Brain microvascular endothelial cell (primary cell): ENCODE measurements around the gene PLPPR3.

Experiments used
- DNase-seq: peaks from one replicate; pipeline ENCODE4 v3.0.0-alpha.2; 2020
- H3K27ac ChIP-seq: fragments of 250-450 bp; sonication (Bioruptor Pico); 2 replicates; pipeline ENCODE4 v1.5.1; 2020; ENCODE audit warnings: mild to moderate bottlenecking, moderate library complexity
- H3K27me3 ChIP-seq: fragments of 250-450 bp; sonication (Bioruptor Pico); replicated peaks from 2 replicates; pipeline ENCODE4 v1.5.1; 2020; ENCODE audit warnings: mild to moderate bottlenecking
- H3K36me3 ChIP-seq: fragments of 250-450 bp; sonication (Bioruptor Pico); replicated peaks from 2 replicates; pipeline ENCODE4 v1.5.1; 2020; ENCODE audit warnings: mild to moderate bottlenecking
- H3K4me3 ChIP-seq: 2 replicates; pipeline ENCODE4 v1.5.1; 2011; ENCODE audit warnings: low read depth, mild to moderate bottlenecking, control low read depth, low read length, moderate library complexity
- CTCF ChIP-seq: IDR thresholded peaks from 2 replicates; pipeline ENCODE4 v1.5.1; 2011; ENCODE audit warnings: low read depth, mild to moderate bottlenecking, moderate library complexity, low read length, control low read depth, inconsistent platforms; ENCODE audit errors: missing control alignments
- in situ Hi-C: cut with HindIII; loops from 2 replicates; pipeline ENCODE4 v1.10.0; 2017; ENCODE audit warnings: low sequenced_read_pairs, low pct_ligation_motif_present

PLPPR3 gene

GRCh38 chr19:806815-807421 is 14.8 kb downstream of the PLPPR3 start:
- TF ChIP-seq CTCF, result no peak
- Histone ChIP-seq H3K4me3 (no peak overlapping the region), H3K36me3 (peaks cover 93% of the 10 kb centered on the region), H3K27ac (no peak overlapping the region), H3K27me3 (no peaks in the 10 kb centered on the region)
- in situ Hi-C loops, result no loop called here
- DNase-seq, result no peak

GRCh38 chr19:805600-806550 is 15.9 kb downstream of the PLPPR3 start:
- in situ Hi-C loops, result no loop called here
- H3K36me3 ChIP-seq, result peaks cover 92% of the 10 kb centered on the region
- H3K4me3 ChIP-seq, result no peak overlapping the region
- no peak overlapping the region for H3K27ac ChIP-seq
- H3K27me3 ChIP-seq, result no peaks in the 10 kb centered on the region
- no peak for TF ChIP-seq CTCF
- no peak for DNase-seq

- in situ Hi-C loops, result no loop called here
- H3K27ac ChIP-seq, result no peak overlapping the region
- no peak for TF ChIP-seq CTCF
- no peaks in the 10 kb centered on the region for H3K27me3 ChIP-seq
- H3K4me3 ChIP-seq, result no peak overlapping the region
- DNase-seq, result no peak
- peaks cover 92% of the 10 kb centered on the region for H3K36me3 ChIP-seq
Observed at GRCh38 chr19:805166-805551, 16.6 kb downstream of the PLPPR3 start.

DNA sequence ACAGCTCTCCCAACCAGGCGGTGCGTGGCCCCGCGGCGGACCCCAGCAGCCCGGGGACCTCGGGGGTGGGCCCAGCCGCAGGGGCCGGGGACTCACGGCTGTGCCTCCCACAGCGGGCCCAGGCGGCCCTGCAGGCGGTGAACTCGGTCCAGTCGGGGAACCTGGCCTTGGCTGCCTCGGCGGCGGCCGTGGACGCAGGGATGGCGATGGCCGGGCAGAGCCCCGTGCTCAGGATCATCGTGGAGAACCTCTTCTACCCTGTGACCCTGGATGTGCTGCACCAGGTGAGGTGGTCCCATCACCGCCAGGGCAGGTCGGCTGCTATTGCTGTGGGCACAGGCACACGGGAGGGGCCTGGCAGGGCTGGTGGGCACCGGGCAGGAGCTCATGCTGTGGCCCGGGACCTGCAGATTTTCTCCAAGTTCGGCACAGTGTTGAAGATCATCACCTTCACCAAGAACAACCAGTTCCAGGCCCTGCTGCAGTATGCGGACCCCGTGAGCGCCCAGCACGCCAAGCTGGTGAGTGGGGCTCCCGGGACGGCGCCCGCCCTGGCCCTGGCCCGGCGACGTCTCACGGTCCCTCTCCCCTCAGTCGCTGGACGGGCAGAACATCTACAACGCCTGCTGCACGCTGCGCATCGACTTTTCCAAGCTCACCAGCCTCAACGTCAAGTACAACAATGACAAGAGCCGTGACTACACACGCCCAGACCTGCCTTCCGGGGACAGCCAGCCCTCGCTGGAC is 17.2 kb downstream of the PLPPR3 start:
- in situ Hi-C loops, result no loop called here
- Histone ChIP-seq H3K36me3 (peaks cover 92% of the 10 kb centered on the region), H3K4me3 (no peak overlapping the region), H3K27me3 (no peaks in the 10 kb centered on the region), H3K27ac (no peak overlapping the region)
- no peak for DNase-seq
- no peak for TF ChIP-seq CTCF

GRCh38 chr19:803686-804418 is 17.9 kb downstream of the PLPPR3 start:
- no peaks in the 10 kb centered on the region for H3K27me3 ChIP-seq
- DNase-seq, result no peak
- in situ Hi-C loops, result no loop called here
- peaks cover 89% of the 10 kb centered on the region for H3K36me3 ChIP-seq
- H3K4me3 ChIP-seq, result no peak overlapping the region
- no peak for TF ChIP-seq CTCF
- H3K27ac ChIP-seq, result no peak overlapping the region
